Vagina (tissue), 2 donors: ENCODE measurements around the gene PHLDB3.

ENCODE experiments used
- CTCF ChIP-seq, 3 experiments: fragments of 450-650 bp in 2 of 3; fragments of 200-600 bp in 1 of 3; sonication (generic) in 1 of 3; IDR thresholded peaks; one replicate each; pipeline ENCODE4 v1.5.1; 2017 to 2019; ENCODE audit warnings: antibody characterized with exemption in 3 of 3, mild to moderate bottlenecking in 2 of 3, moderate library complexity in 2 of 3
- POLR2A ChIP-seq, 2 donors: fragments of 450-650 bp; IDR thresholded peaks; one replicate each; pipeline ENCODE4 v1.6.1; 2017; ENCODE audit warnings: antibody characterized with exemption in 2 of 2, mild to moderate bottlenecking in 2 of 2, moderate library complexity in 2 of 2
- POLR2AphosphoS5 ChIP-seq, 2 donors: sonication (generic); formaldehyde crosslinking; IDR thresholded peaks; one replicate each; pipeline ENCODE4 v1.9.0; 2017; ENCODE audit warnings: antibody characterized with exemption in 2 of 2, mild to moderate bottlenecking in 2 of 2, low read depth in 1 of 2; ENCODE audit not compliant: insufficient read depth in 1 of 2

GRCh38 chr19:43489979-43490599 lies 14.5 kb downstream of the PHLDB3 start:
- TF ChIP-seq POLR2A (IDR thresholded peaks at IDR 0.05) (no peak), CTCF (IDR thresholded peaks at IDR 0.05) (no peak), POLR2AphosphoS5 (IDR thresholded peaks at IDR 0.05; ENCODE audit: insufficient read depth in 1 of 2, low read depth in 1 of 2) (no peak)
